Loucy (cell line): ENCODE results near the gene SIGLEC6.

Experiments used
- H2AFZ ChIP-seq: fragments of 200-600 bp; sonication (generic); 2 replicates; pipeline ENCODE4 v1.6.0; 2016; ENCODE audit warnings: antibody characterized with exemption, mild to moderate bottlenecking, low read length, moderate library complexity
- H3F3A ChIP-seq: fragments of 200-600 bp; 2 replicates; pipeline ENCODE4 v1.6.0; 2016; ENCODE audit warnings: antibody characterized with exemption, low read depth, mild to moderate bottlenecking
- H3K27me3 ChIP-seq: fragments of 200-600 bp; sonication (generic); 2 replicates; pipeline ENCODE4 v1.6.1; 2014; ENCODE audit warnings: low read length, mild to moderate bottlenecking; ENCODE audit not compliant: insufficient read depth, poor library complexity, severe bottlenecking
- H3K36me3 ChIP-seq: fragments of 200-600 bp; sonication (generic); 2 replicates; pipeline ENCODE4 v1.6.1; 2016; ENCODE audit warnings: low read length; ENCODE audit not compliant: insufficient read depth
- H3K4me1 ChIP-seq: fragments of 200-600 bp; sonication (generic); 2 replicates; pipeline ENCODE4 v1.5.1; 2014; ENCODE audit warnings: low read length, mild to moderate bottlenecking; ENCODE audit not compliant: insufficient read depth, poor library complexity, severe bottlenecking
- H3K4me2 ChIP-seq: fragments of 200-600 bp; sonication (generic); 2 replicates; pipeline ENCODE4 v1.6.0; 2014; ENCODE audit warnings: antibody characterized with exemption, low read length, low read depth, mild to moderate bottlenecking; ENCODE audit not compliant: poor library complexity, severe bottlenecking
- H3K4me3 ChIP-seq: fragments of 200-600 bp; sonication (generic); 2 replicates; pipeline ENCODE4 v1.5.1; 2014; ENCODE audit warnings: low read length, mild to moderate bottlenecking, mixed read lengths; ENCODE audit not compliant: poor library complexity, severe bottlenecking
- H3K79me2 ChIP-seq: fragments of 200-600 bp; sonication (generic); 2 replicates; pipeline ENCODE4 v1.6.1; 2014; ENCODE audit warnings: low read length; ENCODE audit not compliant: insufficient read depth
- H3K9ac ChIP-seq: fragments of 200-600 bp; sonication (generic); 2 replicates; pipeline ENCODE4 v1.6.0; 2014; ENCODE audit warnings: mild to moderate bottlenecking, low read depth, low read length, moderate library complexity; ENCODE audit not compliant: poor library complexity, severe bottlenecking
- H3K9me2 ChIP-seq: fragments of 200-600 bp; sonication (generic); replicated peaks from 2 replicates; pipeline ENCODE4 v1.6.1; 2016; ENCODE audit warnings: low read depth, low read length, mixed read lengths
- H3K9me3 ChIP-seq: fragments of 200-600 bp; sonication (generic); 2 replicates; pipeline ENCODE4 v1.6.1; 2014; ENCODE audit warnings: mild to moderate bottlenecking, antibody characterized with exemption, low read length, low read depth; ENCODE audit not compliant: insufficient read depth
- H4K20me1 ChIP-seq: fragments of 200-600 bp; sonication (generic); 2 replicates; pipeline ENCODE4 v1.6.0; 2014; ENCODE audit warnings: antibody characterized with exemption, low read length, mild to moderate bottlenecking; ENCODE audit not compliant: insufficient read depth, poor library complexity, severe bottlenecking
- EZH2phosphoT487 ChIP-seq: fragments of 200-600 bp; IDR thresholded peaks from 2 replicates; pipeline ENCODE4 v1.6.1; 2018; ENCODE audit warnings: antibody characterized with exemption, mild to moderate bottlenecking, moderate library complexity, borderline replicate concordance
- TF ChIP-seq, protein P1 (sequence below): fragments of 200-600 bp; sonication (generic); conservative IDR thresholded peaks from 2 replicates; pipeline ENCODE4 v1.5.1; 2014; ENCODE audit warnings: mild to moderate bottlenecking, antibody characterized with exemption, low read length

The SIGLEC6 gene

DNA sequence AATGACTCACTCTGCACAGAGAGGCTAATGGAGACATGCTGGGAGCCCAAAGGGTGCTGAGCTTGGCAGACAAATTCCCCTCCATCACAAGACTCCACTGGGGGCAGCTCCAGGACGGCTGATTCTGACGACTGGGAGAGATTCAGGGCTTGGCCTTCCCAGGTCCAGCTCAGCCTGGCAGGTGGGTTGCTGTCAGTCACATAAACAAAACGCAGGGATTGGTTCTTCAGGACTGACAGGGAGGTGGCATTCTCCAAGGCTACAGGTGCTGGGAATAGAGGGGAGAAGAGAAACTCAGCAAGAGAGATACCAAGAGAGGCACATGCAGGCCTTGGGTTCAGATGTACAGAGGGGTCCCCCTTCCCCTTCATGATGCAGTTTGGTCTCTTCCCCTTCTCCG is 28.9 kb upstream of the SIGLEC6 start:
- TF ChIP-seq, protein P1, sequence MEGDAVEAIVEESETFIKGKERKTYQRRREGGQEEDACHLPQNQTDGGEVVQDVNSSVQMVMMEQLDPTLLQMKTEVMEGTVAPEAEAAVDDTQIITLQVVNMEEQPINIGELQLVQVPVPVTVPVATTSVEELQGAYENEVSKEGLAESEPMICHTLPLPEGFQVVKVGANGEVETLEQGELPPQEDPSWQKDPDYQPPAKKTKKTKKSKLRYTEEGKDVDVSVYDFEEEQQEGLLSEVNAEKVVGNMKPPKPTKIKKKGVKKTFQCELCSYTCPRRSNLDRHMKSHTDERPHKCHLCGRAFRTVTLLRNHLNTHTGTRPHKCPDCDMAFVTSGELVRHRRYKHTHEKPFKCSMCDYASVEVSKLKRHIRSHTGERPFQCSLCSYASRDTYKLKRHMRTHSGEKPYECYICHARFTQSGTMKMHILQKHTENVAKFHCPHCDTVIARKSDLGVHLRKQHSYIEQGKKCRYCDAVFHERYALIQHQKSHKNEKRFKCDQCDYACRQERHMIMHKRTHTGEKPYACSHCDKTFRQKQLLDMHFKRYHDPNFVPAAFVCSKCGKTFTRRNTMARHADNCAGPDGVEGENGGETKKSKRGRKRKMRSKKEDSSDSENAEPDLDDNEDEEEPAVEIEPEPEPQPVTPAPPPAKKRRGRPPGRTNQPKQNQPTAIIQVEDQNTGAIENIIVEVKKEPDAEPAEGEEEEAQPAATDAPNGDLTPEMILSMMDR = no peak
- TF ChIP-seq EZH2phosphoT487 = no peak
- H3K27me3 ChIP-seq = no peaks in the 10 kb centered on the region

DNA sequence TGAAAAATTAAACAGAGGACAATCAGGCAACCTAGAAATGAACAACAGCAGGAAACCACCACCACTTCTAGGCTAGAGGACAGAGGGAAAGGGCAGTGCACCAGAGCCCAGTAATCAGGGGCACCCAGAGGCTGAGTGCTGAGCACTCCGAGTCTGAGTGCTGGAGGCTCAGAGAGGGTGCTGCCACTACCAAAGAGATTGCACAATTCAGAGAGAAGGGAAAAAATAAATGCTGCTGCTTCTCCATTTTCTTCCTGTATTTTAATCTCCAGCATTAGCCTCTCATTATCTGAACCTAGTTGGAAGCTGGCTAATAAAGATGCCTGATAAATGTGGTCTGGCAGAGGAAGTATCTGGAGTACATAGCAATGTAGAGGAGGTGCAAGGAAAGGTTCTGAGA is 27.8 kb upstream of the SIGLEC6 start:
- H3K9ac ChIP-seq = no peak overlapping the region
- H3K9me2 ChIP-seq = no peaks in the 10 kb centered on the region
- H3K27me3 ChIP-seq = no peaks in the 10 kb centered on the region
- no peaks in the 10 kb centered on the region for H3K4me1 ChIP-seq
- no peaks in the 10 kb centered on the region for H3K79me2 ChIP-seq
- no peaks in the 10 kb centered on the region for H3K9me3 ChIP-seq
- H3K4me2 ChIP-seq = no peak overlapping the region
- TF ChIP-seq, protein P1 = no peak
- TF ChIP-seq EZH2phosphoT487 = no peak
- no peaks in the 10 kb centered on the region for H4K20me1 ChIP-seq
- H3F3A ChIP-seq = no peaks in the 10 kb centered on the region
- H3K4me3 ChIP-seq = no peak overlapping the region
- H2AFZ ChIP-seq = no peak overlapping the region
- H3K36me3 ChIP-seq = no peaks in the 10 kb centered on the region

More for the DNA sequence above, 28.9 kb upstream of the SIGLEC6 start:
- no peaks in the 10 kb centered on the region for H4K20me1 ChIP-seq
- no peaks in the 10 kb centered on the region for H3K36me3 ChIP-seq
- H3F3A ChIP-seq = no peaks in the 10 kb centered on the region
- H2AFZ ChIP-seq = no peak overlapping the region
- no peak overlapping the region for H3K9ac ChIP-seq
- H3K4me1 ChIP-seq = peaks cover 5% of the 10 kb centered on the region
- no peaks in the 10 kb centered on the region for H3K9me3 ChIP-seq
- no peaks in the 10 kb centered on the region for H3K9me2 ChIP-seq
- H3K79me2 ChIP-seq = no peaks in the 10 kb centered on the region
- no peak overlapping the region for H3K4me3 ChIP-seq
- H3K4me2 ChIP-seq = no peak overlapping the region

DNA sequence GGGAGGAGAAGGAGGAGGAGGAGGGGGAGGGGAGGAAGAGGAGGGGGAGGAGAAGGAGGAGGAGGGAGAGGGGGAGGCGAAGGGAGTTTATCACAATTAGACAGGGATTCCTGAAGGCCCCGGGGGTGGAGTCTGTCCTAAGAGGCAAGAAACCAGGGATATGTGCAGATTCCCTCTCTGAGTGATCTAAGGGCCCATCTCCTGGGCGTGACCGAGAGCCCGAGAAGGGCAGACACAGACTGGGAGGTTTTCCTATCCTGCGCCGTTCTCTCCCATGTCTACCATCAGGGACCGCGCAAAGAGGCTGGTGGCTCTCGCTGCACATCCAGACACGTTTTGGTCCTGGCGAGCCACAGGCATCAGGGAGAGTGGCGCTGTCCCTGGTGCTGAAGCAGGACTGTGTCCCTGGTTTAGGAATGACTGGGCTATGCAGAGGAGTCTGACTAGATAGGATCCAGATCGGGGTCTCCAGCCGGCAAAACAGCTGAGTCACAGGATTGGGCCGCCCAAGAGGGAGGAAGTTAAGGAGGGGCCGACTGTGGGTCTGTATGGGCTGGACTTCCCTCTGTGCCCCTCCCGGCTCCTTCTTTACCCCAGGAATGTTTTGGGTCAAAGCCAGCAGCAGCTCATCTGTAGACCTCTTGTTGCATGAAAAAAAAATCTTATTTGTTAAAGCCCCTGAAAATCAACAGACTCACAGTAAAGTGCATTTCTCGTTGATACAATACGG is 21.7 kb upstream of the SIGLEC6 start:
- Histone ChIP-seq H3K9ac (no peak overlapping the region), H3F3A (peaks cover 2% of the 10 kb centered on the region), H3K4me3 (no peak overlapping the region), H4K20me1 (no peaks in the 10 kb centered on the region), H3K4me2 (no peak overlapping the region), H3K27me3 (no peaks in the 10 kb centered on the region), H3K9me2 (no peaks in the 10 kb centered on the region), H3K9me3 (no peaks in the 10 kb centered on the region), H3K36me3 (no peaks in the 10 kb centered on the region), H3K4me1 (peaks cover 38% of the 10 kb centered on the region), H2AFZ (no peak overlapping the region), H3K79me2 (no peaks in the 10 kb centered on the region)
- TF ChIP-seq, protein P1 = no peak
